ENCODE results near the gene ITM2A. TPM values are rescaled to one million over a fixed set of nuclear protein-coding genes. Genes with fewer than 3 reads are reported as not detected.

Gene ITM2A
- total RNA-seq (2014; rRNA removed; shearing (Covaris generic)) (not detected in 2 replicates), total RNA-seq (2022) (not detected in 2 replicates), Bru-seq, nascent RNA (not detected), BruChase-seq, experiment 1, labeled RNA remaining after a 6-hour chase (not detected), BruChase-seq, experiment 2, labeled RNA remaining after a 2-hour chase (not detected)
- long read RNA-seq: 0 reads

DNA sequence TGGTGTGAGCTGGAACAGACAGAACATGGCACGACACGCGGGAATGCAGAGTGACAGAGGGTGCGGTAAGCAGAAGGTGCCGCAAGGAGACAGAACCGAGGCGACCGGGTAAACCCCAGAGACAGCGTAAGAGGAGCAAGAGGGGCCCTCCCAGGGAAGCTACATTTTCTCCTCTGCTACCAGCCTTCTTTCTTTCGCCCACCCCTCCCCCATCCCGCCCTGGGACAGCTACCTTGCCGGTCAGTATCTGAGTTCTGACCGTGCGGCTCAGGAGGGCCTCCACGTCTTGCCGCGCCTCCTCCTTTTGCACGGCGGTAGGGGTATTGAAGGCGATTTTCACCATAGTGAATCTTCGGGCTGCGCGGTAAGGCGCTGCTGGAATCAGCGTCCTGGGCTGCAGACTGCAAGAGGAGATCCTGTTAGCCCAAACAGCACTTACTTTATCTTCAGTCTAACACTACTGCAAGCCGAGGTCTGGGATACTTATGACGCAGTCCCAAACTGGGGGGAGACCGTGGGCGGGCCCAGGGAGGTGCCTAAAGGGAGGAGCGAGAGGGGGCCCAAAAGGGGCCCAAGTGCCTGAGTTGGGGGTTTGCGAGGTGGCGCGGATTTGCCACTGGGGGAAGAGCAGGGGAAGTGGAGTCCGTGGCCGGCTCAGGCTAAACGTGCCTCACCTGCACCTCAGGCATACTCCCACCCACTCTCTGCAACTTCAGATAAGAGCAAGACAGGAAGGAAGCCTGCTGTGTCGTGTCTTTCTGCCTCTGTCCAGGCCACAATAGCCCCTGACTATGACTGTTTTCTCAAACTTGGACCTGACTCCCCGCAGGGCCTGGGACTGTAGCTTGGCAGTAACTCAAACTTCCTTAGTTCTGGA, at the start of gene ITM2A:
Gene ITM2A (minus strand): TSS at position 462 of the 877 bp plus-strand sequence. CDS start 119 bp downstream, at position 343.
- BruUV-seq (replicated peaks): no TSS peak

DNA sequence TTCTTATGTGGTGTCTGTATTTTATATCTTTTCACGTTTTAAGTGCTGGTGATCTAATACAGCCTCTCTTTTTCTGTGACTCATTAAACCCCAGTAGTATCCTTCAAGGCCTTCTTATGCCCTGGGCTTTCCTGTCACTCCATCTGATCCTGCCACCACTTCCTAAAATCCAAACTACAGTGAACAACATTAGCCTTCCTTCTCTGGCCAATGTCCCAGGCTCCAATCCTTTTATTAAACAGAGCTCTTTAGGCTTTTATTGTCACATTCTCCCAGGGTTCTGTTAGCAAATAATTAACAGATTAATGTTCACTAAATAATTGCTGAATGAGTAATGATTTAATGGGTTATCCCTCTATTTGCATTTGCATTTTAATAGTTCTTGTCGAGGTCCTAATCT, 47.9 kb upstream of the ITM2A start:
- intact Hi-C loops (cut with micrococcal nuclease; ENCODE audit: unreplicated experiment): loop anchor here (10.0 kb wide), 1 partner anchor 340 kb away; no protein-coding TSS in a partner anchor
- no peaks in the 10 kb centered on the region for H3K79me2 ChIP-seq (ENCODE audit: insufficient read depth, low read depth, low read length)
- no peaks in the 10 kb centered on the region for H3K9me2 ChIP-seq (ENCODE audit: insufficient read depth, low read length)
- H3K4me1 ChIP-seq (ENCODE audit: insufficient read depth, low read length, poor library complexity, severe bottlenecking): no peaks in the 10 kb centered on the region
- no peak overlapping the region for H3K4me2 ChIP-seq (ENCODE audit: low read length)
- H3K9me3 ChIP-seq (ENCODE audit: low read length): no peaks in the 10 kb centered on the region
- BruUV-seq (replicated peaks): no TSS peak
- no peaks in the 10 kb centered on the region for H3K36me3 ChIP-seq (ENCODE audit: insufficient read depth, low read length)
- no peak overlapping the region for H3K27ac ChIP-seq (ENCODE audit: low read depth, low read length, poor library complexity, severe bottlenecking)
- TF ChIP-seq CTCF (conservative IDR thresholded peaks at IDR 0.05; ENCODE audit: low read length) (no peak), EZH2phosphoT487 (IDR thresholded peaks at IDR 0.05; ENCODE audit: borderline replicate concordance, low read depth, low read length) (no peak)
- no peaks in the 10 kb centered on the region for H4K20me1 ChIP-seq (ENCODE audit: insufficient read depth, low read length)
- CTCF ChIA-PET (ENCODE audit: unreplicated experiment): no interaction called here
- POLR2A ChIA-PET: no interaction called here
- no peak overlapping the region for H2AFZ ChIP-seq (ENCODE audit: low read length)
- DNase-seq (ENCODE audit: low spot score): no peak
- no peak overlapping the region for H3K4me3 ChIP-seq (ENCODE audit: low read depth, low read length, poor library complexity, severe bottlenecking)

More for the DNA sequence above, at the start of gene ITM2A:
- ChIA-PET CTCF (ENCODE audit: unreplicated experiment) (no interaction called here), POLR2A (no interaction called here)
- Histone ChIP-seq H4K20me1 (ENCODE audit: insufficient read depth, low read length) (no peaks in the 10 kb centered on the region), H3K4me2 (ENCODE audit: low read length) (no peak within 1 kb of the TSS), H3K79me2 (ENCODE audit: insufficient read depth, low read depth, low read length) (no peaks in the 10 kb centered on the region), H3K4me1 (ENCODE audit: insufficient read depth, low read length, poor library complexity, severe bottlenecking) (no peaks in the 10 kb centered on the region), H2AFZ (ENCODE audit: low read length) (no peak within 1 kb of the TSS), H3K9me2 (ENCODE audit: insufficient read depth, low read length) (no peaks in the 10 kb centered on the region), H3K4me3 (ENCODE audit: low read depth, low read length, poor library complexity, severe bottlenecking) (no peak within 1 kb of the TSS), H3K9me3 (ENCODE audit: low read length) (no peaks in the 10 kb centered on the region), H3K36me3 (ENCODE audit: insufficient read depth, low read length) (no peaks in the 10 kb centered on the region), H3K27ac (ENCODE audit: low read depth, low read length, poor library complexity, severe bottlenecking) (no peak within 1 kb of the TSS)
- intact Hi-C loops (cut with micrococcal nuclease; ENCODE audit: unreplicated experiment): no loop called here
- DNase-seq (ENCODE audit: low spot score): no peak
- TF ChIP-seq CTCF (conservative IDR thresholded peaks at IDR 0.05; ENCODE audit: low read length) (no peak), EZH2phosphoT487 (IDR thresholded peaks at IDR 0.05; ENCODE audit: borderline replicate concordance, low read depth, low read length) (no peak)

GRCh38 chrX:79413963-79414362, 46.8 kb upstream of the ITM2A start:
- no peak overlapping the region for H2AFZ ChIP-seq (ENCODE audit: low read length)
- H3K9me2 ChIP-seq (ENCODE audit: insufficient read depth, low read length): no peaks in the 10 kb centered on the region
- ChIA-PET POLR2A (interaction anchor here (1.0 kb wide), 1 partner anchor 27 kb away, joined by 3 read pairs; no protein-coding TSS in a partner anchor), CTCF (ENCODE audit: unreplicated experiment) (no interaction called here)
- TF ChIP-seq CTCF (conservative IDR thresholded peaks at IDR 0.05; ENCODE audit: low read length) (no peak), EZH2phosphoT487 (IDR thresholded peaks at IDR 0.05; ENCODE audit: borderline replicate concordance, low read depth, low read length) (no peak)
- H3K27ac ChIP-seq (ENCODE audit: low read depth, low read length, poor library complexity, severe bottlenecking): no peak overlapping the region
- H3K4me2 ChIP-seq (ENCODE audit: low read length): no peak overlapping the region
- no peaks in the 10 kb centered on the region for H3K79me2 ChIP-seq (ENCODE audit: insufficient read depth, low read depth, low read length)
- intact Hi-C loops (cut with micrococcal nuclease; ENCODE audit: unreplicated experiment): loop anchor here (10.0 kb wide), 1 partner anchor 339 kb away; no protein-coding TSS in a partner anchor
- H3K36me3 ChIP-seq (ENCODE audit: insufficient read depth, low read length): no peaks in the 10 kb centered on the region
- BruUV-seq (replicated peaks): no TSS peak
- H3K9me3 ChIP-seq (ENCODE audit: low read length): no peaks in the 10 kb centered on the region
- no peaks in the 10 kb centered on the region for H3K4me1 ChIP-seq (ENCODE audit: insufficient read depth, low read length, poor library complexity, severe bottlenecking)
- no peak overlapping the region for H3K4me3 ChIP-seq (ENCODE audit: low read depth, low read length, poor library complexity, severe bottlenecking)
- no peak for DNase-seq (ENCODE audit: low spot score)
- no peaks in the 10 kb centered on the region for H4K20me1 ChIP-seq (ENCODE audit: insufficient read depth, low read length)

Data from OCI-LY7 (cell line).